ENCODE measurements around the gene EFCAB13.

DNA sequence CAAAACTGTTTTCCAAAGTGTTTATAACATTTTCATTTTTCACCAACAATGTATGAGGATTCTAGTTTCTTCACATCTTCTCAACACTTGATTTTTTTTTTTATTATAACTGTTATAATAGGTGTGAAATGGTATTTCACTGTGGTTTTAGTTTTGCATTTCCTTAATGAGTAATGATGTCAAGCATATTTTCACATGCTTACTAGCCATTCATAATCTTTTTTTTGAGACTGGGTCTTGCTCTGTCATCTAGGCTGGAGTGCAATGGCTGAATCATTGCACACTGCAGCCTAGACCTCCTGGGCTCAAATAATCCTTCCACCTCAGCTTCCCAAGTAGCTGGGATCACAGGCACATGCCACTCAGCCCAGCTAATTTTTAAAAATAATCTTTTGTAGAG, 65.1 kb downstream of the EFCAB13 start:
- TF ChIP-seq, protein P1, sequence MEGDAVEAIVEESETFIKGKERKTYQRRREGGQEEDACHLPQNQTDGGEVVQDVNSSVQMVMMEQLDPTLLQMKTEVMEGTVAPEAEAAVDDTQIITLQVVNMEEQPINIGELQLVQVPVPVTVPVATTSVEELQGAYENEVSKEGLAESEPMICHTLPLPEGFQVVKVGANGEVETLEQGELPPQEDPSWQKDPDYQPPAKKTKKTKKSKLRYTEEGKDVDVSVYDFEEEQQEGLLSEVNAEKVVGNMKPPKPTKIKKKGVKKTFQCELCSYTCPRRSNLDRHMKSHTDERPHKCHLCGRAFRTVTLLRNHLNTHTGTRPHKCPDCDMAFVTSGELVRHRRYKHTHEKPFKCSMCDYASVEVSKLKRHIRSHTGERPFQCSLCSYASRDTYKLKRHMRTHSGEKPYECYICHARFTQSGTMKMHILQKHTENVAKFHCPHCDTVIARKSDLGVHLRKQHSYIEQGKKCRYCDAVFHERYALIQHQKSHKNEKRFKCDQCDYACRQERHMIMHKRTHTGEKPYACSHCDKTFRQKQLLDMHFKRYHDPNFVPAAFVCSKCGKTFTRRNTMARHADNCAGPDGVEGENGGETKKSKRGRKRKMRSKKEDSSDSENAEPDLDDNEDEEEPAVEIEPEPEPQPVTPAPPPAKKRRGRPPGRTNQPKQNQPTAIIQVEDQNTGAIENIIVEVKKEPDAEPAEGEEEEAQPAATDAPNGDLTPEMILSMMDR (IDR thresholded peaks at IDR 0.05) = no peak
- TF ChIP-seq EZH2phosphoT487 (IDR thresholded peaks at IDR 0.05) = no peak
- TF ChIP-seq EZH2 (IDR thresholded peaks at IDR 0.05) = no peak

Measured in neural progenitor cell (in vitro differentiated cells).